ENCODE data around the gene SCAF8. TPM values are rescaled to one million over a fixed set of nuclear protein-coding genes. Genes with fewer than 3 reads are reported as not detected.
"Not testable (repeated sequence)": the region's sequence is repeated elsewhere in the genome, so short reads cannot be mapped to it uniquely, and the experiment has no call there.

The SCAF8 gene
- total and polyA plus RNA-seq, 2 experiments from 2014 or later = 12.0 to 38.5 TPM

- Histone ChIP-seq H4K20me1 (ENCODE audit: insufficient read depth, poor library complexity, severe bottlenecking) (peaks cover 100% of the 10 kb centered on the region), H3K4me3 (no peak overlapping the region), H3K79me2 (peaks cover 100% of the 10 kb centered on the region), H3K27me3 (no peaks in the 10 kb centered on the region), H3K4me1 (ENCODE audit: insufficient read depth) (peaks cover 1% of the 10 kb centered on the region), H2AFZ (no peak overlapping the region), H3K27ac (no peak overlapping the region), H3K9me3 (ENCODE audit: low read depth) (no peaks in the 10 kb centered on the region), H3K36me3 (replicated peaks; ENCODE audit: insufficient read depth, low read depth) (no peaks in the 10 kb centered on the region), H3K9me2 (replicated peaks; ENCODE audit: insufficient read depth) (no peaks in the 10 kb centered on the region), H3K4me2 (no peak overlapping the region)
- TF ChIP-seq CTCF (IDR thresholded peaks at IDR 0.05; ENCODE audit: poor library complexity) (no peak), EZH2phosphoT487 (IDR thresholded peaks at IDR 0.05; ENCODE audit: low read depth, severe bottlenecking, unreplicated experiment) (no peak), EZH2 (IDR thresholded peaks at IDR 0.05; ENCODE audit: borderline replicate concordance) (no peak)
- no peak for DNase-seq (ENCODE audit: low spot score)
- WGBS (ENCODE audit: low lambda C conversion rate, missing lambda C conversion rate) = 93% methylated on average over 5 of the region's 5 CpGs
Observed at GRCh38 chr6:154740658-154741057, 7.4 kb downstream of the SCAF8 start.

GRCh38 chr6:154742891-154743290, 9.7 kb downstream of the SCAF8 start:
- H3K79me2 ChIP-seq = peaks cover 100% of the 10 kb centered on the region
- H2AFZ ChIP-seq = no peak overlapping the region
- H3K27me3 ChIP-seq = no peaks in the 10 kb centered on the region
- peaks cover 13% of the 10 kb centered on the region for H3K4me1 ChIP-seq (ENCODE audit: insufficient read depth)
- H3K27ac ChIP-seq = no peak overlapping the region
- H3K4me2 ChIP-seq = no peak overlapping the region
- H3K9me2 ChIP-seq (replicated peaks; ENCODE audit: insufficient read depth) = no peaks in the 10 kb centered on the region
- peaks cover 100% of the 10 kb centered on the region for H4K20me1 ChIP-seq (ENCODE audit: insufficient read depth, poor library complexity, severe bottlenecking)
- no peak for DNase-seq (ENCODE audit: low spot score)
- no peaks in the 10 kb centered on the region for H3K9me3 ChIP-seq (ENCODE audit: low read depth)
- 89% methylated on average over 4 of the region's 4 CpGs for WGBS (ENCODE audit: low lambda C conversion rate, missing lambda C conversion rate)
- H3K4me3 ChIP-seq = no peak overlapping the region
- no peaks in the 10 kb centered on the region for H3K36me3 ChIP-seq (replicated peaks; ENCODE audit: insufficient read depth, low read depth)
- no peak for TF ChIP-seq EZH2 (IDR thresholded peaks at IDR 0.05; ENCODE audit: borderline replicate concordance)
- TF ChIP-seq EZH2phosphoT487 (IDR thresholded peaks at IDR 0.05; ENCODE audit: low read depth, severe bottlenecking, unreplicated experiment) = no peak
- no peak for TF ChIP-seq CTCF (IDR thresholded peaks at IDR 0.05; ENCODE audit: poor library complexity)

- H3K9me3 ChIP-seq (ENCODE audit: low read depth); H3K9me2 ChIP-seq (replicated peaks; ENCODE audit: insufficient read depth); DNase-seq (ENCODE audit: low spot score); H3K36me3 ChIP-seq (replicated peaks; ENCODE audit: insufficient read depth, low read depth); H2AFZ ChIP-seq; H3K27me3 ChIP-seq; H3K4me3 ChIP-seq; H3K27ac ChIP-seq; H3K4me2 ChIP-seq: not testable (repeated sequence)
- H3K4me1 ChIP-seq (ENCODE audit: insufficient read depth) = peaks cover 13% of the 10 kb centered on the region
- peaks cover 100% of the 10 kb centered on the region for H3K79me2 ChIP-seq
- WGBS (ENCODE audit: low lambda C conversion rate, missing lambda C conversion rate) = 96% methylated on average over 7 of the region's 7 CpGs
- peaks cover 100% of the 10 kb centered on the region for H4K20me1 ChIP-seq (ENCODE audit: insufficient read depth, poor library complexity, severe bottlenecking)
Observed at GRCh38 chr6:154744029-154744745, 11.0 kb downstream of the SCAF8 start.

GRCh38 chr6:154745243-154745642, 12.0 kb downstream of the SCAF8 start:
- no peak overlapping the region for H2AFZ ChIP-seq
- no peaks in the 10 kb centered on the region for H3K36me3 ChIP-seq (replicated peaks; ENCODE audit: insufficient read depth, low read depth)
- no peak overlapping the region for H3K4me3 ChIP-seq
- 93% methylated on average over 2 of the region's 2 CpGs for WGBS (ENCODE audit: low lambda C conversion rate, missing lambda C conversion rate)
- peaks cover 100% of the 10 kb centered on the region for H4K20me1 ChIP-seq (ENCODE audit: insufficient read depth, poor library complexity, severe bottlenecking)
- H3K4me2 ChIP-seq = no peak overlapping the region
- no peaks in the 10 kb centered on the region for H3K9me3 ChIP-seq (ENCODE audit: low read depth)
- no peak for DNase-seq (ENCODE audit: low spot score)
- H3K27ac ChIP-seq = no peak overlapping the region
- H3K79me2 ChIP-seq = peaks cover 100% of the 10 kb centered on the region
- H3K4me1 ChIP-seq (ENCODE audit: insufficient read depth) = peaks cover 13% of the 10 kb centered on the region
- H3K9me2 ChIP-seq (replicated peaks; ENCODE audit: insufficient read depth) = no peaks in the 10 kb centered on the region
- no peaks in the 10 kb centered on the region for H3K27me3 ChIP-seq
- no peak for TF ChIP-seq EZH2phosphoT487 (IDR thresholded peaks at IDR 0.05; ENCODE audit: low read depth, severe bottlenecking, unreplicated experiment)
- no peak for TF ChIP-seq CTCF (IDR thresholded peaks at IDR 0.05; ENCODE audit: poor library complexity)
- no peak for TF ChIP-seq EZH2 (IDR thresholded peaks at IDR 0.05; ENCODE audit: borderline replicate concordance)

Measured in hepatocyte (in vitro differentiated cells).